Thyroid gland (tissue), 4 donors: ENCODE results near the gene SLC2A9. TPM values are rescaled to one million over a fixed set of nuclear protein-coding genes. Genes with fewer than 3 reads are reported as not detected.

Experiments used
- DNase-seq, 2 donors: peaks; one replicate each; pipeline ENCODE4 v3.0.0-alpha.2; 2019
- H3K27ac ChIP-seq, 3 donors: fragments of 200-600 bp; sonication (generic); 1 replicate in 2 of 3; 2 replicates in 1 of 3; pipeline ENCODE4 v1.5.1; 2016 to 2019; ENCODE audit warnings: mild to moderate bottlenecking in 1 of 3, moderate library complexity in 1 of 3
- H3K27me3 ChIP-seq: fragments of 200-600 bp; sonication (generic); one replicate; pipeline ENCODE4 v1.5.1; 2019
- H3K36me3 ChIP-seq, 2 donors: fragments of 200-600 bp; sonication (generic); one replicate each; pipeline ENCODE4 v1.5.1; 2016 to 2019
- H3K4me1 ChIP-seq, 2 donors: fragments of 200-600 bp; sonication (generic); one replicate each; pipeline ENCODE4 v1.5.1; 2017 to 2019
- H3K4me3 ChIP-seq, 3 donors: fragments of 200-600 bp; sonication (generic); replicated peaks in 1 of 3; 1 replicate in 2 of 3; 2 replicates in 1 of 3; pipeline ENCODE4 v1.5.1; 2016; ENCODE audit warnings: mild to moderate bottlenecking in 1 of 3
- H3K9me3 ChIP-seq: fragments of 200-600 bp; sonication (generic); one replicate; pipeline ENCODE4 v1.5.1; 2017
- POLR2A ChIP-seq, 2 donors: fragments of 450-650 bp; IDR thresholded peaks; one replicate each; pipeline ENCODE4 v1.6.1; 2017; ENCODE audit warnings: antibody characterized with exemption in 2 of 2, mild to moderate bottlenecking in 2 of 2, moderate library complexity in 1 of 2
- WGBS, 2 donors: methylation state at CpG; one replicate each; pipeline ENCODE4 v1.1.5; 2017; 5-methylcytosine and 5-hydroxymethylcytosine counted together
- intact Hi-C: fragments of 100-400 bp; cut with DNase I; formaldehyde crosslinking; loops from one replicate; pipeline ENCODE4 v1.15.1; 2023
- total RNA-seq, 4 donors: library from RNA; depleted of rRNA; stranded (reverse); fragments of >200 nt; gene quantifications; one replicate each; pipeline ENCODE4 v1.2.3, GENCODE V29; 2016
- TF ChIP-seq, protein P1 (sequence below), 6 experiments: fragments of 200-600 bp in 3 of 6; fragments of 450-650 bp in 3 of 6; sonication (generic) in 3 of 6; IDR thresholded peaks; one replicate each; pipeline ENCODE4 v1.5.1; 2016 to 2019; ENCODE audit warnings: antibody characterized with exemption in 6 of 6, mild to moderate bottlenecking in 2 of 6, inconsistent platforms in 1 of 6, moderate library complexity in 1 of 6

SLC2A9 gene
- total RNA-seq, 4 donors from 2014 or later = 5.0 to 21.2 (median 9.2) TPM

- no peaks in the 10 kb centered on the region for H3K27me3 ChIP-seq
- no peaks in the 10 kb centered on the region for H3K36me3 ChIP-seq
- no peak for DNase-seq
- TF ChIP-seq, protein P1, sequence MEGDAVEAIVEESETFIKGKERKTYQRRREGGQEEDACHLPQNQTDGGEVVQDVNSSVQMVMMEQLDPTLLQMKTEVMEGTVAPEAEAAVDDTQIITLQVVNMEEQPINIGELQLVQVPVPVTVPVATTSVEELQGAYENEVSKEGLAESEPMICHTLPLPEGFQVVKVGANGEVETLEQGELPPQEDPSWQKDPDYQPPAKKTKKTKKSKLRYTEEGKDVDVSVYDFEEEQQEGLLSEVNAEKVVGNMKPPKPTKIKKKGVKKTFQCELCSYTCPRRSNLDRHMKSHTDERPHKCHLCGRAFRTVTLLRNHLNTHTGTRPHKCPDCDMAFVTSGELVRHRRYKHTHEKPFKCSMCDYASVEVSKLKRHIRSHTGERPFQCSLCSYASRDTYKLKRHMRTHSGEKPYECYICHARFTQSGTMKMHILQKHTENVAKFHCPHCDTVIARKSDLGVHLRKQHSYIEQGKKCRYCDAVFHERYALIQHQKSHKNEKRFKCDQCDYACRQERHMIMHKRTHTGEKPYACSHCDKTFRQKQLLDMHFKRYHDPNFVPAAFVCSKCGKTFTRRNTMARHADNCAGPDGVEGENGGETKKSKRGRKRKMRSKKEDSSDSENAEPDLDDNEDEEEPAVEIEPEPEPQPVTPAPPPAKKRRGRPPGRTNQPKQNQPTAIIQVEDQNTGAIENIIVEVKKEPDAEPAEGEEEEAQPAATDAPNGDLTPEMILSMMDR (IDR thresholded peaks at IDR 0.05) = no peak
- TF ChIP-seq POLR2A (IDR thresholded peaks at IDR 0.05) = no peak
- H3K27ac ChIP-seq = no peak overlapping the region
- 83% methylated on average over 11 of the region's 11 CpGs for WGBS, 2 donors
- no peak overlapping the region for H3K4me3 ChIP-seq
- intact Hi-C loops = no loop called here
- peaks cover 18 to 23% of the 10 kb centered on the region in 2 donors for H3K4me1 ChIP-seq
- H3K9me3 ChIP-seq = no peaks in the 10 kb centered on the region
Measured at GRCh38 chr4:10051517-10052135, 30.3 kb upstream of the SLC2A9 start.

GRCh38 chr4:10050721-10051120 is 29.4 kb upstream of the SLC2A9 start:
- Histone ChIP-seq H3K27ac (no peak overlapping the region), H3K27me3 (no peaks in the 10 kb centered on the region), H3K4me1 (peaks cover 18 to 23% of the 10 kb centered on the region in 2 donors), H3K36me3 (no peaks in the 10 kb centered on the region), H3K4me3 (no peak overlapping the region), H3K9me3 (no peaks in the 10 kb centered on the region)
- TF ChIP-seq, protein P1 (IDR thresholded peaks at IDR 0.05) = no peak
- TF ChIP-seq POLR2A (IDR thresholded peaks at IDR 0.05) = no peak
- intact Hi-C loops = no loop called here
- DNase-seq = no peak
- WGBS, 2 donors = 88 to 94% methylated on average over 5 of the region's 5 CpGs

DNA sequence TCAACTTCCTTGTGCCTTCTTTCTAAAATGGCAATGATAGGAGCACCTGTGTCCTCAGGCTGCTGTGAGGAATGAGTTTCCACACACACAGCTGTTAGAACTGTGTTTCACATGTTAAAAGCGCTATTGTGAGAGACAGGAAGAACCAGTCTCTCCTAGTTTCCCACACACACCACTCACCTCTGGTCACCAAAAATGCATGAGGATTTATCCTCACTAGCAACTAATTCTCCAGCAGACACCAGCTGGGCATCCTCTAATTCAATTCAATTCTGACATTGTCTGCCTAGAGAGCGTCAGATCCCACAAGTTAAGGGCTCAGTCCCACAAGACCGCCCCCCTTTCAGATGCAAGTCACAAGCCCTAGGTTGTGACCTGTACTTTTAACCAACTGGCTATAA is 29.0 kb upstream of the SLC2A9 start:
- intact Hi-C loops = no loop called here
- TF ChIP-seq, protein P1 (IDR thresholded peaks at IDR 0.05) = no peak
- no peak for TF ChIP-seq POLR2A (IDR thresholded peaks at IDR 0.05)
- Histone ChIP-seq H3K36me3 (no peaks in the 10 kb centered on the region), H3K27ac (no peak overlapping the region), H3K27me3 (no peaks in the 10 kb centered on the region), H3K4me3 (no peak overlapping the region), H3K9me3 (no peaks in the 10 kb centered on the region), H3K4me1 (peaks cover 16 to 18% of the 10 kb centered on the region in 2 donors)
- no peak for DNase-seq
- 84 to 94% methylated on average over 3 of the region's 3 CpGs for WGBS, 2 donors

DNA sequence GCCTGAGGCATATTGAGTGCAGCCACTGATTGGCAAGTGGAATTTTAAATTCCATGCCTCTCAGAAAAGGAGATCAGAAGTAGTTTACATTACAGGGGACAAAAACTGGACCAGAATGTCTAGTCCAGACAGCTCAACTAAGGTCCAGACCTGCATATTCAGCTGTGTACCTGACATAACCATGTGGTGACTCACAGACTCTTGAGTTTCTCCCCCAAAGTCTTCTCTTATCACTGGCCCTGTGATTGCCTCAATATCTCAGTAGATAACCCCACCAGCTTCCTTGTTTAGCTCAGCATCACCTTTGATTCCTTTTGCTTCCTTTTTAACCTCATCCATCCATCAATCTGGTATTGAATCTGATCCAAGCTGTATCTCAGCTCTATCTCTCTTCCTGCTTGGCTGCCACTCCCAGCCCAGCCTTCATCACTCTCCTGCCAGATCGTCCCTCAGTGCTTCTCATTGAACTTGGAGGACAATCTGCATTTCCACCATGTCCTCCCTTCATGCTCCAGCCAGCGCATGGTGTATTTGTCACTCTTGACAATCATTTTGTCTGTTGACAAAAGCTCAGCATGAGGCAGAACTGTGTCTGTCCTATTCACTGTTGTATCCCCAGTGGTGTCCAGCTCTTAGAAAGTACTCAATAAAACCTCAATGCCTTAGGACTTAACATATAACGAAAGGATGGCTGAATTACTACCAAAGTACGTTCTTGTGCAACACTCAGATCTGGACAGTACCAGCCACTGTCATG is 27.8 kb upstream of the SLC2A9 start:
- WGBS, 2 donors = 69 to 86% methylated on average over 4 of the region's 4 CpGs
- Histone ChIP-seq H3K27ac (no peak overlapping the region), H3K9me3 (no peaks in the 10 kb centered on the region), H3K36me3 (no peaks in the 10 kb centered on the region), H3K4me1 (peaks cover 6 to 7% of the 10 kb centered on the region in 2 donors), H3K27me3 (no peaks in the 10 kb centered on the region), H3K4me3 (no peak overlapping the region)
- intact Hi-C loops = no loop called here
- TF ChIP-seq, protein P1 (IDR thresholded peaks at IDR 0.05) = no peak
- no peak for TF ChIP-seq POLR2A (IDR thresholded peaks at IDR 0.05)
- DNase-seq = no peak

GRCh38 chr4:10047967-10048366 is 26.7 kb upstream of the SLC2A9 start:
- Histone ChIP-seq H3K27ac (no peak overlapping the region), H3K4me3 (no peak overlapping the region), H3K27me3 (no peaks in the 10 kb centered on the region), H3K4me1 (no peaks in the 10 kb centered on the region), H3K36me3 (no peaks in the 10 kb centered on the region), H3K9me3 (no peaks in the 10 kb centered on the region)
- intact Hi-C loops = no loop called here
- WGBS, 2 donors = 81 to 90% methylated on average over 5 of the region's 5 CpGs
- DNase-seq = no peak
- TF ChIP-seq POLR2A (IDR thresholded peaks at IDR 0.05) = no peak
- TF ChIP-seq, protein P1 (IDR thresholded peaks at IDR 0.05) = no peak
